Right ventricle myocardium inferior (tissue), 1 donor: Measurements from ENCODE around the gene UCHL5. TPM values are rescaled to one million over a fixed set of nuclear protein-coding genes. Genes with fewer than 3 reads are reported as not detected.

Experiments
- ATAC-seq: fragments of 200-7000 bp; cut with Tn5 transposase; one replicate; pipeline ENCODE4 v1.9.1; 2020; ENCODE audit warnings: mild to moderate bottlenecking, moderate library complexity
- DNase-seq: peaks from one replicate; pipeline ENCODE4 v3.0.0; 2021; ENCODE audit errors: missing footprints
- intact Hi-C: fragments of 100-400 bp; cut with DNase I; formaldehyde crosslinking; loops from one replicate; pipeline ENCODE4 v1.11.0; 2022
- long read RNA-seq: library from polyadenylated mRNA; unstranded; transcript quantifications from one replicate; pipeline ENCODE4 v2.0.0, GENCODE V29; 2021
- total RNA-seq: library from RNA; stranded (reverse); fragmentation: NEBNext Ultra II Directional; extraction: Animal tissue kit (Norgen Biotek cat#: 25700); gene quantifications from one replicate; pipeline ENCODE4 v1.2.1, GENCODE V29; 2021
- donor health status: DM: no; HTN: yes; CAD: no; lungs with severe emphysema.

UCHL5 gene, protein sequence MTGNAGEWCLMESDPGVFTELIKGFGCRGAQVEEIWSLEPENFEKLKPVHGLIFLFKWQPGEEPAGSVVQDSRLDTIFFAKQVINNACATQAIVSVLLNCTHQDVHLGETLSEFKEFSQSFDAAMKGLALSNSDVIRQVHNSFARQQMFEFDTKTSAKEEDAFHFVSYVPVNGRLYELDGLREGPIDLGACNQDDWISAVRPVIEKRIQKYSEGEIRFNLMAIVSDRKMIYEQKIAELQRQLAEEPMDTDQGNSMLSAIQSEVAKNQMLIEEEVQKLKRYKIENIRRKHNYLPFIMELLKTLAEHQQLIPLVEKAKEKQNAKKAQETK
- total RNA-seq: 42.9 TPM
- long read RNA-seq, full-length matches to known transcripts: 32 of 36 reads
- long read RNA-seq, partial matches to known transcripts: 0 of 36 reads
- long read RNA-seq, other reads (novel, unspliced or antisense): 4 of 36 reads

DNA sequence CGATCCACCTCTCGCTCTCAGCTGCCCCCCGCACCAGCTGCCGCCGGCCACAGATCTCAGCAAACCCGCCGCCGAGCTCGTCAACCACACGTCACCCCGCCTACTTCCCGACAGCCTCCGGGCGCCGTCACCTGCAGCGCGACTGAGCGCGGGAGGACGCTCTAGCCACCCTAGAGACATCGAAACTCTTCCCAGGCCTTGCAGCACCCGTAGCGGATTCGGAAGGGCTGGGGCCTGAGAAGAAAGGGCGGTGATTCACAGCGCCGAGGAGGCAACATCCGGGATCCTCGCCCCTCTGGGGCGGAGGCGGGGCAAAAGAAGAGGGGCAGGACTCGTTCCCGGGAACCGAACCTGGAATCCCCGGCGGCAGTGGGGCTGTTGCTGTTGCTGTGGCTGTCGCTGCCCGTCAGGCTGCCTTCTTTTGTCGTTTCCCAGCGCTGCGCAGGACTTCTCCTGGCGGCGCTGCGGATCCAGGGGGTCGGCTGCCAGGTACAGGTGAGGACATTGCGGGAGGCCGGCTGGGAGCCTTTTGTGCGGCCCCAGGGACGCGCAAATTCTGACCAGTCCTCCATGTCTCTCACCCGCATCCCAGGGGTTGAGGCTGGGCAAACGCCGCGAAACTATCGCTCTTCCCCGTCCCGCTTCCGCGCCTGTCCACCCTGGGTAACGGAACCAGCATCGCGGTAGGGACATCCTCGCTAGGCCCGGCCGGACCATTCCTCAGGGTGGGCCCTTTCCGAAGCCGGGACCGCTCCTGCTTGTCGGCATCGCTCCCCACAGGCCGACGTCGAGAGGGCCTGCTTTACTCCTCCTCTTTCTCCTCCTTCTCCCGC, at the start of gene UCHL5, which contains the start of gene RO60:
Gene UCHL5, minus strand, starts transcription at position 79 of the 833 bp plus-strand sequence. CDS start 100 bp downstream, outside the sequence.
Gene RO60, plus strand, starts transcription at position 331 of the 833 bp plus-strand sequence. CDS start 9,443 bp downstream, outside the sequence.
- peak; percentile 97 for DNase-seq
- intact Hi-C loops: loop anchor here (2.0 to 5.0 kb wide), 2 partner anchors 45 to 63 kb away; partner anchors contain the start of genes CDC73 and GLRX2
- peak; percentile 99 for ATAC-seq

DNA sequence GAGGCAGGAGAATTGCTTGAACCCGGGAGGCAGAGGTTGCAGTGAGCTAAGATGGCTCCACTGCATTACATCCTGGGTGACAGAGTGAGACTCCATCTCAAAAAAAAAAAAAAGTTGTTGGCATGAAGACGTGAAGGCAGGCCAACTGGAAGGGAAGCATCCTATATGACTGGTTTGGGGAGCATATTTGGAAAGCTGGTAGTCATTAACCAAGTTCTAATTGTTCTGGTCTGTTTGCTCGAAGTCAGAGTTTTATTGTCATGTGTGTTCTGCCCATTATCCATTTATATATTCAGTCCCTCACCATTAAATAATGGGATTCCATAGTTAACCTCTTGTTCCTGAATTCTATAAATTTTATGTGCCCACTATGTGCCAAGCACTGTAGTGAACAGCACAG, 49.3 kb upstream of the UCHL5 start:
- intact Hi-C loops: no loop called here
- no peak for DNase-seq

DNA sequence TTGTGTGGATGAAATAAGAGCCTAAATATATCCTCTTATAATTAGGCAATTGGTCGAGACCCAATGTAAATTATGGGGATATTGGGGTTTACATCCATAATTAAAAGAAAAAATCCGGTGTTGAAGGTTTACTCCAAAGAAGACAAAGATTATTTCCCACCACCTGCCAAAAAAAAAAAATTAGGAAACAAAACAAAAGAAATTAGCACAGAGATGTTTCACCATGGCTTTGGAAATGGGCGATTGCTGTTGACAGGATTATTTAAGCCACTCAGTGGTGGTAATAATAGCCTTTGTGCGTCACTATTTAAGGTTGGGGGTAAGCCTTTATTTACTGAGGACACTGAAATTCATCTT, 46.6 kb upstream of the UCHL5 start:
- ATAC-seq (no peak), DNase-seq (no peak)
- intact Hi-C loops: loop anchor here (1.0 to 2.0 kb wide), 3 partner anchors 16 to 47 kb away; partner anchors contain the start of genes RO60 and UCHL5

More for the DNA sequence above, 49.3 kb upstream of the UCHL5 start:
- ATAC-seq: no peak

DNA sequence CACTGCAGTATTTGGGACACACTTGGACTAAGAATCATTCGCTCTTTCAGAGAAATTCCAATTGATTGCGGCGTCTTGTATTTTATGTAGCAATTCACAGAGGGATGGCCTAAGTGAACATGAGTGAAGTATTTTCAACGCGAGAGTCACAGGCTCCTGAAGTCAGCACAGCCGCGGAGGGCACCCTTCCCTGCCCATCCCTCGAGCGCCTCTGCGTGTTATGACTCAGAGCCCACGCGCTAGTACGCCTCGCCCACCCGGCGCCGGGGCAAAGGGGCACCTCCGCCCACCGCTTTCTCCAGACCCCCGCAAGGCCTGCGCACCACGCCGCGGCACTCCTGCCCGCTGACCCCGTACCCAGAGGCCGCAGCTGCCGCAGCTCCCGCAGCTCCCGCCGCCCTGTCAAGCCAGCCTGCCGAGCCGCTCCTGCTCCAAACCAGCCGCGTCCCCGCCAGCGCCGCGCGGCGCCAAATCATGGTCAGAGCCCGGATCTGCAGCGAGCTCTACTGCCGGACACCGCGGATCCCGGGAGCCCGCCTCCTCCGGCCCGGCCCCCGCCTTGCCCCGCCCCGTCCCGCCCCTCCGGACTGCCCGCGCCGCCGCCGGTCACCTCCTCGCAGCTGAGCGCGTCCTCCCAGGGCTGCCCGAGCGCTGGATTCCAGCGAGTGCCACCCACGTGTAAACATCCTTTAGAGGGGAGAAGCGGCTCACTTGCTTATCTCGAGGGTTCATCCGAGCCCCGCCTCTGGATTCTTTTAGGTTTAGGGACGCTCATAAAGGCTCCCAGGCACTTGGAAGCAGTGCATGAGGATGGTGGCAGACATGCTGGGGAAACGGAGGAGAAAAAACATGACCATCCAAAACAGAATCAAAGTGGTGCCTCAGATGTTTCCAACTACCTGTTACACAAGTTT, 46.0 kb upstream of the UCHL5 start, which contains the start of gene GLRX2:
Gene GLRX2, minus strand, starts transcription at position 508 of the 914 bp plus-strand sequence. Its CDS starts 32 bp downstream, at position 476.
- ATAC-seq (peak; percentile 99), DNase-seq (peak; percentile 94)
- intact Hi-C loops: loop anchor here (1.0 to 2.0 kb wide), 3 partner anchors 16 to 46 kb away; partner anchors contain the start of genes RO60 and UCHL5

DNA sequence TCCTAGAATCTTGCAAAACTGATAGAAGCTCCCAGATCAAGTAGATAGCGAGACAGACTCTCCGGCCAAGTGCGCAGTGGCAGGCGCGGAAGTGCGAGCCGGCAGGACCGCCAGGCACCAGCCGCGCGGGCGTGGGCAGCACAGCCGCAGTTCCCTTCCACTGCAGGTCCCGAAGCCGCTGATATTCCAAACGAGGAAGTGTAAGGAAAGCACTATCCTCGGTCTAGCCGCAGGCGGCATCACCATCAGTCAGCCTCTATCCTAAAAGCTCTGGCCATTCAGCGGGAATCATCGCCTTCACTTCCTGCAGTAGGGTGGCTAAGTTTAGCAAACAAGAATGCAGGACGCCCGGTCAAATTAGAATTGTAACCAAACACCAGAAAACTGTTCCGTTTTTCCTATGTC, 45.3 kb upstream of the UCHL5 start:
- DNase-seq (peak; percentile 79), ATAC-seq (peak; percentile 58)
- intact Hi-C loops: loop anchor here (2.0 kb wide), 2 partner anchors 18 to 46 kb away; partner anchors contain the start of genes RO60 and UCHL5

DNA sequence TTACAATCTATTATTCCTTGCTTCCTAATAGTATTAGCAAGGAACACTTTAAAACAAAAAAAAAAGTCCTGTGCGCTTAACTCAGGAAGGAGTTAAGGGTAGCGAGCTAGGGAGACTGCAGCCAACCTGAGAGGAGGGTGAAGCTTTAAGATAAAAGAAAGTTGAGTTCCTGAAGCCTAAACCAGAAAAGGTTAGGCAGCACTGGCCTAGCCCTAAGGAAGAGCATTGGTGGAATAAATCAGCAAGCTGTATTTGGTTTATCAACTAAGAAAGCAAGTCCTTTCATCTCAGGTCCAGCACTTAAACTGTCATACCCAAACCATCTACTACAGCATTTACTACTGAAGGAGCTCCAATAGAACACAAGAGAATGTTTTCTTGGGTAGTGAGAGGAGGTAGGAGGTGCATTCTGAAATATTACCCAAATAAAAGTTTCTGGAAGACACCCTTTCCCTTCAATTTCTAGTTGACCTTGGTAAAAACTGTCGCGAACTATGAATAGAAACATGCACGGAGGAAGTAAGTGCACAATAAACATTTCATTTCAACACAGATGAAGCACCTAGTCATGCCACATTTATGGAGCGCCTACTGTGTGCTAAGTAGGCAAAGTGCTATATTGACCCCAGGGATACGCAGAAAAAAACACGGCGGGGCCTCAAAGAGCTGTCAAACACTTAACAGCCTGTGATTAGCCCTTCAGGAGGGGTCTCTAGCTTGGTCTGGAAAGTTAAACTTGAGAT, 44.8 kb upstream of the UCHL5 start:
- ATAC-seq (no peak), DNase-seq (no peak)
- intact Hi-C loops: loop anchor here (2.0 kb wide), 2 partner anchors 17 to 45 kb away; partner anchors contain the start of genes RO60 and UCHL5

DNA sequence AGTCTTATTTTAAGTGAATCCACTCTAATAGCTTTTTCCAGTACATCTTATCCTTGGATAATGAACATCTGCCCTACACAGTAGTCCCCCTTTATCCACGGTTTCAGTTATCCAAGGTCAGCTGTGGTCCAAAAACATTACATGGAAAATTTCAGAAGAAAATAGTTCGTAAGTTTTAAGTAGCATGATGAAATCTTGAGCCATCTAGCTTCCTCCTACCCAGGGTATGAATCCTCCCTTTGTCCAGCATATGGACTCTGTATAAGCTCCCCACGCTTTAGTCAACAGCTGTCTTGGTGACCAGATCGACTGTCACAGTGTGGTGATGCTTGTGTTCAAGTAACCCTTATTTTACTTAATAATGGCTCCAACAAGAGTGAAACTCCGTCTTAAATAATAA, 43.5 kb upstream of the UCHL5 start:
- ATAC-seq (no peak), DNase-seq (no peak)
- intact Hi-C loops: no loop called here

DNA sequence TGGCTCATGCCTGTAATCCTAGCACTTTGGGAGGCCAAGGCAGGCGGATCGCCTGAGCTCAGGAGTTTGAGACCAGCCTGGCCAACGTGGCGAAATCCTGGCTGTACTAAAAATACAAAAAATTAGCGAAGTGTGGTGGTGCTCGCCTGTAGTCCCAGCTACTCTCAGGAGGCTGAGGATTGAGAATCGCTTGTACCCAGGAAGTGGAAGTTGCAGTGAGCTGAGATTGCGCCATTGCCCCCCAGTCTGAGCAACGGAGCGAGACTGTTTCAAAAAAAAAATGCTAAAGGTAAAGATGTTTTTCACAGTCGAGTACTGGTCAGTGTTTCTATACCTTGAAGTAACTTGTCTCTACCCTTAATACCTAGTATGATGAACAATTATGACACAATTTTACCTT, 35.0 kb upstream of the UCHL5 start:
- intact Hi-C loops: no loop called here
- ATAC-seq (no peak), DNase-seq (no peak)

DNA sequence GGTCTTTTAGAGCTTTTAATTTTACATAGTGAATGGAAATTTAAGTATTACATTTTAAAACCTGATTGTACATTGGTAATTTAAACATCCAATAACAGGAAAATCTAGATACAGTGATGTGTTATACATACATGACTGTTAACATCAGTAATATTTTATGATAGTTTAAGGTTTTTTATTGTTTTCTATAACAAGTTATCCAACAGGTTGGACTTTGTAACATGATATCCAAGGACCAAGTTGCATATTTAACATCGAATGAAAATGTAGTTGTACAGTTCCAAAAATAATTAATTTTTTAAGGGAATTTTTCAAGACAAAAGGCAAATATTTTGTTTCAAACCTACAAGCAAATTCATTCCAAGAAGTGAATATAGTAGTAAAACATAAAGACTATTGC, 31.7 kb upstream of the UCHL5 start:
- ATAC-seq (no peak), DNase-seq (no peak)
- intact Hi-C loops: no loop called here

DNA sequence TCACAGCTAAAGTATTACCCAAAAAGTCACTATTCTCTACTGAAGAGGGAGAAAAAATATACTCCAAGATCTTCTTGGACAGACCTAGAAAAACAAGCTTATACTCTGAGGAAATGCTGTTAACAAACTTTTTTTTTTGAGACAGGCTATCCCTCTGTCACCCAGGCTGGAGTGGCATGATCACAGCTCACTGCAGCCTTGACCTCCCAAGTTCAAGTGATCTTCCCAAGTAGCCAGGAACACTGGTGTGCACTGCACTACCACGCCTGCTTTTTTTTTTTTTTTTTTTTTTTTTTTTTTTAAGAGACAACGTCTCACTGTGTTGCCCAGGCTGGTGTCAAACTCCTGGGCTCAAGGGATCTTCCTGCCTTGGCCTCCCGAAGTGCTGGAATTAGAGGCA, 28.7 kb upstream of the UCHL5 start:
- ATAC-seq (peak; percentile 42), DNase-seq (no peak)
- intact Hi-C loops: loop anchor here (2.0 kb wide), 1 partner anchor 17 kb away; the partner anchor contains the start of gene GLRX2

DNA sequence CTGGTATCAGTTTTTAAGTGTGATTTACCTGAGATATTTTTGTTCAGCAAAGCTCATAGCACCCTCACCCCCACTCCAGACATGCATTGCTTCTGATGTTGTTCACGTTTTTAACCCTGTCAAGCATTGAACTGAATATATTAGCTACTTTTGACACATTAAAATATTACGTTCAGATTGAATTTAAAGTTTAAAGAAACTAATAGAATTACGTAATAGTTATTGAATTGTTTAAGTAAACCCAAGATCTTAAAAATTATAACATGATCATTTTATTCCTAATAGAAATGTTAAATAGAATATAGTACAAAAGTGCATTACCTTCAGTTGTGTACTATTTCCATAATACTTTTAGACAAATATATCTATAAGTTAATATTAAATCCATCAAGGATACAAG, 27.2 kb upstream of the UCHL5 start:
- no peak for ATAC-seq
- intact Hi-C loops: loop anchor here (2.0 kb wide), 1 partner anchor 18 kb away; the partner anchor contains the start of gene GLRX2

DNA sequence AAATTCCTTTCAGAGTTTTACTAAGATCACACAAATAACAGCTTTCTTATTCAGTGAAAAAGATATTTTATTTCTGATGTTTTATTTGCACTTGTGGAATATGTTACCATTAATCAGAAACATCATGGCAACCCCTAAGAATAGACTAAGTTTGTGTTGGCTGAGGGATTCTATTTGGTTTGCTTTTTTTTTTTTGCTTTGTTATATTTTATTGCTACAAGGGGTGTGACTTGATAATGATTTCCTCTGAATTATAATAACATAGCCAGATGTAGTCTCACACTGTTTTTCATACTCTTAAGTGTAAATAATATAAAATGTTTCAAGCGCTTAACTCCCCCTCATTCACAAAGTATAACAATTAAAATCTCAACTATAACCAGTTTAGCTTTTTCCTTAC, 26.1 kb upstream of the UCHL5 start:
- intact Hi-C loops: no loop called here

More for the DNA sequence above, 27.2 kb upstream of the UCHL5 start:
- DNase-seq: no peak

DNA sequence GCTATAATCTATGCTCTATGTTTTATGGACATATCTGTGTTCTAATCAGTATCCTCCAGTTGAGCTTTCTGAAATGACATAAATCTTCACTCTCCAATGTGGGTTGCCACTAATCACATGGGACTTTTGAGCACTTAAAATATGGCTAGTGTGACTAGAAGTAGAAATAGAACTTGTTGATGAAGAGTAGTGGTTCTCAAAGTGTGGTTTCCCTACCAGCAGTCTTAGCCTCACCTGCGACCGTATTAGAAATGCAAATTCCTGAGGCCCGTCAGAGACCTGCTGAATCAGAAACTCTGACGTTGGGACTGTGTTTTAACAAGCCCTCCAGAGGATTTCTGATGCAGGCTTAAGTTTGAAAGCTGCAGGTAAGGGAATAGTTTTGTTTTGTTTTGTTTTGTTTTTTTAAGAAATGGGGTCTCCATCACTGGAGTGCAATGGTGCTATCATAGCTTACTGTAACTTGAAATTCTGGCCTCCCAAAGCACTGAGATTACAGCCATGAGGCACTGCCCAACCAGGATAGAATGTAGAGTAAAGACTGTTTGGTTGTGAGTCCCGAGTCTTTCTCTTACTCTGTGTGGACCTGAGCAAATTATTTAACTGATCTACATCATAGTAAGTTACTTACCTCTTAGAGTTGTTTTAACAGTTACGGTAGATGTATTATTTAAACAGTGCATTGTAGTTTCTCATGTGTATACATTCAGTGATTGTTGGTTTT, 24.4 kb upstream of the UCHL5 start:
- ATAC-seq (no peak), DNase-seq (no peak)
- intact Hi-C loops: no loop called here

More for the DNA sequence above, 26.1 kb upstream of the UCHL5 start:
- DNase-seq (no peak), ATAC-seq (no peak)

DNA sequence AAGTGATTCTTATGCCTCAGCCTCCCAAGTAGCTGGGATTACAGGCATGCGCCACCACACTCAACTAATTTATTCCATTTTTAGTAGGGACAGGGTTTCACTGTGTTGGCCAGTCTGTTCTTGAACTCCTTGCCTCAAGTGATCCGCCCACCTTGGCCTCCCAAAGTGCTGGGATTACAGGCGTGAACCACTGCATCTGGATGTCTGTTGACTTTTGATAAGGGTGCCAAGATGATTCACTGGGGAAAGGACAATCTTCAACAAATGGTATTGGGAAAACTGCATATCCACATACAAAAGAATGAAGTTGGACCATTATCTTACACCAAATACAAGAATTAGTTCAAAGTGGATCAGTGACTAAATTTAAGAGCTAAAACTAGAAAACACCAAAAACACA, 20.0 kb upstream of the UCHL5 start:
- no peak for ATAC-seq

DNA sequence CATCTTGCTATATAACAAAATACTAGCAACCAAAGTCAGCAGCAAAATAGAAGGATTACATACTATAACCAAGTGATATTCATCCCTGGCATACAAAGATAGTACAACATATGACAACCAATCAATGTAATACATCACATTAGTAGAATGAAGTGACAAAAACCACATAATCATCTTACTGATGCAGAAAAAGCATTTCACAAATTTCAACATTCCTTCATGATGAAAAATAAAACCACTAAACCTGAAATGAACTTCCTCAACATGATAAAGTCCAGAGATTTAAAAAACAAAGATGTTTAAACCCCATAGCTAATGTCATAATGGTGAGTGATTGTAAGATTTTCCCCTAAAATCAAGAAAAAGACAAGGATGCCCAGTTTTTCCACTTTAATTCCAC, 18.8 kb upstream of the UCHL5 start:
- intact Hi-C loops: no loop called here
- DNase-seq (no peak), ATAC-seq (no peak)

More for the DNA sequence above, 20.0 kb upstream of the UCHL5 start:
- DNase-seq: no peak
- intact Hi-C loops: no loop called here

DNA sequence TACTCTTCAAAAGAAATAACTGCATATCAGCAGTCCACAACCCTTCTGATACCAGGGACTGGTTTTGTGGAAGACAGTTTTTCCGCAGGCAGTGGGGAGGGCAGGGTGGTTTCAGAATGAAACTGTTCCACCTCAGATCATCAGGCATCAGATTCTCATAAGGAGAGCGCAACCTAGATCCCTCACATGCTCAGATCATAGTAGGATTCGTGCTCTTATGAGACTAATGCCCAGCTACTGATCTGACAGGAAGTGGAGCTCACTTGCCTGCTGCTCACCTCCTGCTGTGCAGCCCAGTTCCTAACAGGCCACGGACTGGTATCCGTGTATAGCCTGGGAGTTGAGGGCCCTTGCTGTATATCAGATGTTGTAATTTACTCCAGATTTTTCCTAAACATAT, 11.8 kb upstream of the UCHL5 start:
- ATAC-seq (no peak), DNase-seq (no peak)
- intact Hi-C loops: no loop called here

DNA sequence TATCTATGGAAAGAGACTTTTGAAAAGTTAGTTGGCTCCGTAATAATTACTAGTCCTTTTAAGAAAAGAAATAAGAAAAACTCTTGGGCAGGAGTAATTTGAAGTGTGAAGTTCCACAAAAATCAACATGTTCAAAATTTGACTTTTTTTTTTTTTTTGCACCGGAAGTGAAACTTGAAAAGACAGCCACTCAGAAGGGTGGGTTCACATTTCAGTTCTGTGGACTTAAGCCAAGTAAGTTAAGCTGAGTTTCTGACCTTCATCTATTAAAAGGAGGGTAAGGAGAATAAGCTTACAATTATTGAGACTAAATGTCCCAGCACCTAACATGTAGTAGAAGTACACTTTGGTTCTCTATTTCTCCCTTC, 11.2 kb upstream of the UCHL5 start:
- DNase-seq (no peak), ATAC-seq (no peak)
- intact Hi-C loops: no loop called here
